ENCODE measurements around the gene IGFBPL1.

IGFBPL1 gene

DNA sequence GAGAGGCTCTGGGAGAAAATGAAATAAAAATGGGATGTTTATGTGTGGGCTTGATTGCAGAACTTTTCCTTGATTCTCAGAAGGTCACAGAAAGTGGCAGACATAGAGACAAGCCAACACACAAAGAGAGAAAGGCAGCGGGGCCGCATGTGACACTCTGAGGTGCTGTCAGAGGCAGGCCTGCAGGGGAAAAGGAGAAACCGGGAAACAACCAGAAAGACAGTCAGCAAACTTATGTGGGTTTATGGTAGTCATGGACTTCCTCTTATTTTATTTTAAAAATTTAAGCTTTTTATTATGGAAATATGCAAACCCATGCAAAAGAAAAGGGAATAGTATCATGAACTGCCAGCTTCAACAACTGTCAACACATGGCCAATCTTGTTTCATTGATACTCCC is 16.3 kb upstream of the IGFBPL1 start:
- no peak for DNase-seq (ENCODE audit: extremely low read depth, insufficient read length)
- TF ChIP-seq, protein P1, sequence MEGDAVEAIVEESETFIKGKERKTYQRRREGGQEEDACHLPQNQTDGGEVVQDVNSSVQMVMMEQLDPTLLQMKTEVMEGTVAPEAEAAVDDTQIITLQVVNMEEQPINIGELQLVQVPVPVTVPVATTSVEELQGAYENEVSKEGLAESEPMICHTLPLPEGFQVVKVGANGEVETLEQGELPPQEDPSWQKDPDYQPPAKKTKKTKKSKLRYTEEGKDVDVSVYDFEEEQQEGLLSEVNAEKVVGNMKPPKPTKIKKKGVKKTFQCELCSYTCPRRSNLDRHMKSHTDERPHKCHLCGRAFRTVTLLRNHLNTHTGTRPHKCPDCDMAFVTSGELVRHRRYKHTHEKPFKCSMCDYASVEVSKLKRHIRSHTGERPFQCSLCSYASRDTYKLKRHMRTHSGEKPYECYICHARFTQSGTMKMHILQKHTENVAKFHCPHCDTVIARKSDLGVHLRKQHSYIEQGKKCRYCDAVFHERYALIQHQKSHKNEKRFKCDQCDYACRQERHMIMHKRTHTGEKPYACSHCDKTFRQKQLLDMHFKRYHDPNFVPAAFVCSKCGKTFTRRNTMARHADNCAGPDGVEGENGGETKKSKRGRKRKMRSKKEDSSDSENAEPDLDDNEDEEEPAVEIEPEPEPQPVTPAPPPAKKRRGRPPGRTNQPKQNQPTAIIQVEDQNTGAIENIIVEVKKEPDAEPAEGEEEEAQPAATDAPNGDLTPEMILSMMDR (IDR thresholded peaks at IDR 0.05; ENCODE audit: insufficient read depth, low read length, poor library complexity, severe bottlenecking): no peak
- no peaks in the 10 kb centered on the region for H3K36me3 ChIP-seq (ENCODE audit: control insufficient read depth, insufficient read depth, low read length)
- no peaks in the 10 kb centered on the region; the same call in none of the 2 replicates for H3K27me3 ChIP-seq (replicated peaks; ENCODE audit: control insufficient read depth, insufficient read depth, low read length)
- no peak overlapping the region for H3K4me3 ChIP-seq (replicated peaks; ENCODE audit: low read depth, low read length)

DNA sequence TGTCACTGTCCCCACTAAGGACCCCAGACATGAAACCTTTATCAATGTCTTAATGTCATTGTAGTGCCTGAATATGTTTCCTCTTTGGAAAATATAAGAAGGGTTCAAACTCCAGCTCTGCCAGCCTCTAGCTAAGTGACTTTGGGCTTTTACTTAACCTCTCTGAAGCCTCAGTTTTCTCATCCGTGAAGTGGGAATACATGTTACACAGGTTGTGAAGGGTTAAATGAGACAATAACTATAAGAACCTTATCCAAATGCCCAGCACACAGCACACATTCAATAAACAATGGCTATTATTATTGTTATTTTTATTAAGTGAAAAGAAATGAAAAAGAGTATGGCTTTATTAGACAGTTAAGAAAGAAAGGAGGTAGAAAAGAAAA is 15.7 kb upstream of the IGFBPL1 start:
- TF ChIP-seq, protein P1 (IDR thresholded peaks at IDR 0.05; ENCODE audit: insufficient read depth, low read length, poor library complexity, severe bottlenecking): no peak
- no peaks in the 10 kb centered on the region for H3K36me3 ChIP-seq (ENCODE audit: control insufficient read depth, insufficient read depth, low read length)

DNA sequence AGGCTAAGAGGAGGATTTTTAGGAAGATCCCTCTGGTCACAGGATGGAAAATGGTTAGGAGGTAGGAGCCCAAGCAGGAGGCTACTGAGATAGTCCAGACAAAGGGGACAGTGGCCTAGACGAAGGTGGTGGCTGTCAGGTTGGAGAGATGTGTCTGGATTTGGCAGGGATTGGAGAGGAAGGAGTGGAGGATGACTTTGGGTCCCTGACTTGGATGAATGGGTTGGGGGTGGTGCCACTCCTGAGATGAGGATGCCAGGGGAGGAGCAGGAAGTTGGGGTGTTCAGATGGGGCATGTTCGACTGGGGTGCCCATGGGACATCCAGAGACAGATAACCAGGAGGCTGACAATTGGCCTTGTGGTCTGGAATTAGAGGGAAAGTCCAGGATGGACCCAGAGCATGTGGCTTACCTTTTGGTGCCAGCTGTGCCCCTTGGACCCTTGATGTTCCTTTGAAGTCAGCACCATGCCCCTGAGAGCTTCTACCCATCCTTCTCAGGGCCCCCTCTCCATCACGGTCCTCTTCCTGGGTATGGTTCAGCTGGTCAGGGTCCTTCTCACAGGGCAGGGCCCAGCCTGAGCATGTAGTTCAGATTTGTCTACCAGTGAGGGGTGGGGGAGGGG is 15.1 kb upstream of the IGFBPL1 start:
- Histone ChIP-seq H3K36me3 (ENCODE audit: control insufficient read depth, insufficient read depth, low read length) (no peaks in the 10 kb centered on the region), H3K4me3 (replicated peaks; ENCODE audit: low read depth, low read length) (no peak overlapping the region), H3K27me3 (replicated peaks; ENCODE audit: control insufficient read depth, insufficient read depth, low read length) (no peaks in the 10 kb centered on the region; the same call in none of the 2 replicates)
- TF ChIP-seq, protein P1 (IDR thresholded peaks at IDR 0.05; ENCODE audit: insufficient read depth, low read length, poor library complexity, severe bottlenecking): no peak
- DNase-seq (ENCODE audit: extremely low read depth, insufficient read length): no peak

More for the DNA sequence above, 15.7 kb upstream of the IGFBPL1 start:
- H3K27me3 ChIP-seq (replicated peaks; ENCODE audit: control insufficient read depth, insufficient read depth, low read length): no peaks in the 10 kb centered on the region; the same call in none of the 2 replicates
- H3K4me3 ChIP-seq (replicated peaks; ENCODE audit: low read depth, low read length): no peak overlapping the region
- no peak for DNase-seq (ENCODE audit: extremely low read depth, insufficient read length)

DNA sequence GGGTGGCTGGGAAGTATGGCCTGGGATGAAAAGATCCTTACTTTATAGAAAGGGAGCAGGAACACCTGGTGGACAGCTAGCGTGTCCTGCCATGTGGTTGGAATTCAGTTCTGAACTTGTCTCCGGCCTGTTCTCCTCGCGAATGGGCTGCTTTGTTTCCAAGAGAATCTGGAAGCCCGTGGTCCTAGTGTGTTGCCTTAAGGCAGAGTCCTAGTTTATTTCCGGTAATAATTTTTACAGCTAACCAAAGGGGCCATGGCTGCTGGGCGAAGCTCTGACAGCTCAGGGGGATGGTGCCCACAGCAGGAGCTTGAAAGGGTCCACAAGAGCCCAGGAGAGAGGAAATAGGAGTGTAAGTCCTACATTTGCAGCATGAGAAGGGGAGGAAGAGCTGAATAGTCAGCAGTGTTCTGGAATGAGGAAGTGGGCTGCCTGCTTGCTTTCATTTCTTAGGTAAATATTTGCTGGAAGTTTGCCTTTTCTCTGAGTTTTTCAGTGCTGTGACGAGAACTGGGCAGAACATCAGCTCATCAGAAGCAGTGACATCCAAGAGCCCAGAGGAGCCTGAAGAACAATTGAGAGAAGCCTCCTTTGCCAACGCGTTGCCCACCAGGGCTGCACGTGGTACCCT is 13.1 kb upstream of the IGFBPL1 start:
- Histone ChIP-seq H3K36me3 (ENCODE audit: control insufficient read depth, insufficient read depth, low read length) (no peaks in the 10 kb centered on the region), H3K27me3 (replicated peaks; ENCODE audit: control insufficient read depth, insufficient read depth, low read length) (no peaks in the 10 kb centered on the region; the same call in none of the 2 replicates), H3K4me3 (replicated peaks; ENCODE audit: low read depth, low read length) (no peak overlapping the region)
- DNase-seq (ENCODE audit: extremely low read depth, insufficient read length): no peak
- TF ChIP-seq, protein P1 (IDR thresholded peaks at IDR 0.05; ENCODE audit: insufficient read depth, low read length, poor library complexity, severe bottlenecking): no peak

DNA sequence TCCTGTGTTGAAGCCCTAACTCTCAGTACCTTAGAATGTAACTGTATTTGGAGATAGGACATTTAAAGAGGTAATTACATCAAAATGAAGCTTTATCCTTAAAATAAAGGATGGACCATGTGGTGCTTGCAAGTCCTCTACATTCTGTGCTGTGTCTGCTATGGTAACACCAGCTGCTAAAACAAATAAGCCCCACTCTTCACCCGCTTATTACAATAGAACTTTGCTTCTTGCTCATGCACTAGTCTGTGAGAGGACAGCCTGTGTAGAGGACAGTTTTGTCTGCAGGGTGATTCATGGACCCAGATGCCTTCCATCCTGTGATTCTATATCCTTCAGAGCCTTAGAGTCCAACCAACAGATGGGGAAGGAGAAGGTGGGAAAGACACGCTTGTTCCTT is 12.5 kb upstream of the IGFBPL1 start:
- Histone ChIP-seq H3K27me3 (replicated peaks; ENCODE audit: control insufficient read depth, insufficient read depth, low read length) (no peaks in the 10 kb centered on the region; the same call in none of the 2 replicates), H3K36me3 (ENCODE audit: control insufficient read depth, insufficient read depth, low read length) (no peaks in the 10 kb centered on the region), H3K4me3 (replicated peaks; ENCODE audit: low read depth, low read length) (no peak overlapping the region)
- TF ChIP-seq, protein P1 (IDR thresholded peaks at IDR 0.05; ENCODE audit: insufficient read depth, low read length, poor library complexity, severe bottlenecking): no peak
- DNase-seq (ENCODE audit: extremely low read depth, insufficient read length): no peak

All from GM06990 (cell line).